ENCODE results near the gene NUPR1.

NUPR1 gene

GRCh38 chr16:28534542-28535373 is 4.0 kb downstream of the NUPR1 start:
- TF ChIP-seq RAD21 (IDR thresholded peaks at IDR 0.05; ENCODE audit: low read depth) (no peak), TAF1 (IDR thresholded peaks at IDR 0.05; ENCODE audit: low read depth) (no peak), NFIC (IDR thresholded peaks at IDR 0.05) (no peak), YY1 (IDR thresholded peaks at IDR 0.05; ENCODE audit: low read depth) (no peak), CREB1 (IDR thresholded peaks at IDR 0.05; ENCODE audit: low read depth) (no peak), CEBPB (IDR thresholded peaks at IDR 0.05) (no peak), EGR1 (IDR thresholded peaks at IDR 0.05) (no peak), MAX (IDR thresholded peaks at IDR 0.05) (no peak), EP300 (IDR thresholded peaks at IDR 0.05; ENCODE audit: borderline replicate concordance) (no peak), REST (IDR thresholded peaks at IDR 0.05; ENCODE audit: low read depth) (no peak), TCF12 (IDR thresholded peaks at IDR 0.05; ENCODE audit: low read depth) (no peak), TEAD4 (IDR thresholded peaks at IDR 0.05) (no peak), USF1 (IDR thresholded peaks at IDR 0.05) (no peak), ZBTB7A (IDR thresholded peaks at IDR 0.05; ENCODE audit: low read depth) (no peak), FOXM1 (IDR thresholded peaks at IDR 0.05; ENCODE audit: borderline replicate concordance, low read depth) (no peak)

GRCh38 chr16:28532940-28533647 is 5.7 kb downstream of the NUPR1 start:
- no peak for TF ChIP-seq REST (IDR thresholded peaks at IDR 0.05; ENCODE audit: low read depth)
- TF ChIP-seq RAD21 (IDR thresholded peaks at IDR 0.05; ENCODE audit: low read depth) = no peak
- TF ChIP-seq TCF12 (IDR thresholded peaks at IDR 0.05; ENCODE audit: low read depth) = no peak
- no peak for TF ChIP-seq CREB1 (IDR thresholded peaks at IDR 0.05; ENCODE audit: low read depth)
- TF ChIP-seq CEBPB (IDR thresholded peaks at IDR 0.05) = no peak
- no peak for TF ChIP-seq EP300 (IDR thresholded peaks at IDR 0.05; ENCODE audit: borderline replicate concordance)
- TF ChIP-seq NFIC (IDR thresholded peaks at IDR 0.05) = no peak
- TF ChIP-seq ZBTB7A (IDR thresholded peaks at IDR 0.05; ENCODE audit: low read depth) = no peak
- no peak for TF ChIP-seq FOXM1 (IDR thresholded peaks at IDR 0.05; ENCODE audit: borderline replicate concordance, low read depth)
- no peak for TF ChIP-seq MAX (IDR thresholded peaks at IDR 0.05)
- TF ChIP-seq TEAD4 (IDR thresholded peaks at IDR 0.05) = no peak
- TF ChIP-seq EGR1 (IDR thresholded peaks at IDR 0.05) = no peak
- no peak for TF ChIP-seq TAF1 (IDR thresholded peaks at IDR 0.05; ENCODE audit: low read depth)
- no peak for TF ChIP-seq USF1 (IDR thresholded peaks at IDR 0.05)
- no peak for TF ChIP-seq YY1 (IDR thresholded peaks at IDR 0.05; ENCODE audit: low read depth)

GRCh38 chr16:28531777-28532744 is 6.7 kb downstream of the NUPR1 start:
- TF ChIP-seq ZBTB7A (IDR thresholded peaks at IDR 0.05; ENCODE audit: low read depth) = no peak
- no peak for TF ChIP-seq EGR1 (IDR thresholded peaks at IDR 0.05)
- TF ChIP-seq MAX (IDR thresholded peaks at IDR 0.05) = peak; percentile 67
- no peak for TF ChIP-seq NFIC (IDR thresholded peaks at IDR 0.05)

- TF ChIP-seq YY1 (IDR thresholded peaks at IDR 0.05; ENCODE audit: low read depth) (no peak), USF1 (IDR thresholded peaks at IDR 0.05) (no peak), FOXM1 (IDR thresholded peaks at IDR 0.05; ENCODE audit: borderline replicate concordance, low read depth) (no peak), RAD21 (IDR thresholded peaks at IDR 0.05; ENCODE audit: low read depth) (no peak), TEAD4 (IDR thresholded peaks at IDR 0.05) (no peak), MAX (IDR thresholded peaks at IDR 0.05) (no peak), TAF1 (IDR thresholded peaks at IDR 0.05; ENCODE audit: low read depth) (no peak), CREB1 (IDR thresholded peaks at IDR 0.05; ENCODE audit: low read depth) (no peak)
These were observed 9.7 kb downstream of the NUPR1 start for GRCh38 chr16:28529124-28529523.
